ENCODE measurements around the gene GC. TPM values are rescaled to one million over a fixed set of nuclear protein-coding genes. Genes with fewer than 3 reads are reported as not detected.
"Not testable (repeated sequence)": the region's sequence is repeated elsewhere in the genome, so short reads cannot be mapped to it uniquely, and the experiment has no call there.

GC gene
- total and polyA plus RNA-seq, 2 donors = 1.5 TPM; not detected in 1

- H3K27ac ChIP-seq (ENCODE audit: low read depth); H3K36me3 ChIP-seq (ENCODE audit: insufficient read depth); H3K4me1 ChIP-seq (ENCODE audit: insufficient read depth); DNase-seq (ENCODE audit: extremely low spot score); H3K4me3 ChIP-seq (ENCODE audit: low read depth, low read length): not testable (repeated sequence)
- 88% methylated on average over 2 of the region's 2 CpGs for WGBS
Measured at GRCh38 chr4:71738782-71739181, 45.1 kb downstream of the GC start.

GRCh38 chr4:71732706-71733105 lies 51.2 kb downstream of the GC start:
- H3K36me3 ChIP-seq (ENCODE audit: insufficient read depth) = no peaks in the 10 kb centered on the region
- H3K27ac ChIP-seq (ENCODE audit: low read depth) = no peak overlapping the region
- H3K4me3 ChIP-seq (ENCODE audit: low read depth, low read length) = no peak overlapping the region
- no peak for DNase-seq (ENCODE audit: extremely low spot score)
- H3K4me1 ChIP-seq (ENCODE audit: insufficient read depth) = no peaks in the 10 kb centered on the region
- WGBS = 71% methylated on average over 2 of the region's 2 CpGs

GRCh38 chr4:71732066-71732465 lies 51.8 kb downstream of the GC start:
- no peak overlapping the region for H3K27ac ChIP-seq (ENCODE audit: low read depth)
- no peak overlapping the region for H3K4me3 ChIP-seq (ENCODE audit: low read depth, low read length)
- no peaks in the 10 kb centered on the region for H3K36me3 ChIP-seq (ENCODE audit: insufficient read depth)
- 90% methylated on average over 1 of the region's 1 CpG for WGBS
- DNase-seq (ENCODE audit: extremely low spot score) = no peak
- no peaks in the 10 kb centered on the region for H3K4me1 ChIP-seq (ENCODE audit: insufficient read depth)

DNA sequence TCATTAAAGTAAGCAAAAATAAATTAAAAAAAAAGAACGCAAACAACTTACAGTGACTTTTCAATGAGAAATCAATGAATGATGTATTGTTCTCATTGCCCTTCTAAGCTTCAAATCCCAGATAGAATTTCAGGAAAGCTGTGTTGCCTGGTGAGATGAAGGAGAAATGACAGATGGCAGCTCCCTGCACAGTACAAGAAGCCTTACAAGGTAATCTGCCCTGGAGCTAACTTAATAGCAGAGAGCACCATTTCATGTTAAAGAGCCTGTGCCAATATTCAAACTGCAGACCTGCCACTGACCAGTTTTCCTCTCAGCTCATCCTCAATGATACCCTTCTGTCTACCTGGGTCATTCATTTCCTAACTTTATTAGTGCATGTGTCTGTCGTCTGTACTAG lies 54.0 kb downstream of the GC start:
- no peak for DNase-seq (ENCODE audit: extremely low spot score)
- Histone ChIP-seq H3K27ac (ENCODE audit: low read depth) (no peak overlapping the region), H3K4me3 (ENCODE audit: low read depth, low read length) (no peak overlapping the region), H3K4me1 (ENCODE audit: insufficient read depth) (no peaks in the 10 kb centered on the region), H3K36me3 (ENCODE audit: insufficient read depth) (no peaks in the 10 kb centered on the region)
- 69% methylated on average over 2 of the region's 2 CpGs for WGBS

- no peaks in the 10 kb centered on the region for H3K36me3 ChIP-seq (ENCODE audit: insufficient read depth)
- no peak for DNase-seq (ENCODE audit: extremely low spot score)
- 30% methylated on average over 1 of the region's 1 CpG for WGBS
- no peak overlapping the region for H3K27ac ChIP-seq (ENCODE audit: low read depth)
- no peak overlapping the region for H3K4me3 ChIP-seq (ENCODE audit: low read depth, low read length)
- no peaks in the 10 kb centered on the region for H3K4me1 ChIP-seq (ENCODE audit: insufficient read depth)
Measured at GRCh38 chr4:71713611-71714203, 70.2 kb downstream of the GC start.

DNA sequence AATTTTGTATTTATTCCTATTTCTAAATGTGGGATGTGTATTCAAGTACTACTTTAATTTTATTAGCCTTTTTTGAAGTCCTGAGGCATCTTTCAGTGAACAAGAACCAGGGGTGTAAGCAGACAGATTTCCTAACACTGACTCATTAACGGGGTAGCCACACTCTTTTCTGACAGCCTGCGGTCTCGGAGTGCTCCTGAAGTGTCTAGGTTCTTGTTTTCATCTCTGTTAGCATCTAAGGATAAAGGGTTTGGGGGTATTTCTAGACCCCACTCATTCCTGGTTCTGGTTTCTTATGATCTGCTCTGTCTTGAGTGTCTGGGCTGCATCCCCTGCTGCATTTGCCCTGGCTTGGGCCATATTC lies 71.9 kb downstream of the GC start:
- WGBS = 89% methylated on average over 3 of the region's 3 CpGs
- Histone ChIP-seq H3K4me1 (ENCODE audit: insufficient read depth) (no peaks in the 10 kb centered on the region), H3K27ac (ENCODE audit: low read depth) (no peak overlapping the region), H3K36me3 (ENCODE audit: insufficient read depth) (no peaks in the 10 kb centered on the region), H3K4me3 (ENCODE audit: low read depth, low read length) (no peak overlapping the region)
- DNase-seq (ENCODE audit: extremely low spot score) = no peak

GRCh38 chr4:71711044-71711984 lies 72.6 kb downstream of the GC start:
- H3K36me3 ChIP-seq (ENCODE audit: insufficient read depth) = no peaks in the 10 kb centered on the region
- no peak overlapping the region for H3K4me3 ChIP-seq (ENCODE audit: low read depth, low read length)
- H3K4me1 ChIP-seq (ENCODE audit: insufficient read depth) = no peaks in the 10 kb centered on the region
- no peak for DNase-seq (ENCODE audit: extremely low spot score)
- 63% methylated on average over 2 of the region's 2 CpGs for WGBS
- no peak overlapping the region for H3K27ac ChIP-seq (ENCODE audit: low read depth)

GRCh38 chr4:71709961-71710360 lies 73.9 kb downstream of the GC start:
- Histone ChIP-seq H3K4me3 (ENCODE audit: low read depth, low read length) (no peak overlapping the region), H3K36me3 (ENCODE audit: insufficient read depth) (no peaks in the 10 kb centered on the region), H3K27ac (ENCODE audit: low read depth) (no peak overlapping the region), H3K4me1 (ENCODE audit: insufficient read depth) (no peaks in the 10 kb centered on the region)
- no peak for DNase-seq (ENCODE audit: extremely low spot score)
- WGBS = 24% methylated on average over 1 of the region's 1 CpG

- WGBS = 94% methylated on average over 2 of the region's 2 CpGs
- Histone ChIP-seq H3K27ac (ENCODE audit: low read depth) (no peak overlapping the region), H3K36me3 (ENCODE audit: insufficient read depth) (no peaks in the 10 kb centered on the region), H3K4me3 (ENCODE audit: low read depth, low read length) (no peak overlapping the region), H3K4me1 (ENCODE audit: insufficient read depth) (no peaks in the 10 kb centered on the region)
- DNase-seq (ENCODE audit: extremely low spot score) = no peak
Measured at GRCh38 chr4:71698141-71698540, 85.7 kb downstream of the GC start.

DNA sequence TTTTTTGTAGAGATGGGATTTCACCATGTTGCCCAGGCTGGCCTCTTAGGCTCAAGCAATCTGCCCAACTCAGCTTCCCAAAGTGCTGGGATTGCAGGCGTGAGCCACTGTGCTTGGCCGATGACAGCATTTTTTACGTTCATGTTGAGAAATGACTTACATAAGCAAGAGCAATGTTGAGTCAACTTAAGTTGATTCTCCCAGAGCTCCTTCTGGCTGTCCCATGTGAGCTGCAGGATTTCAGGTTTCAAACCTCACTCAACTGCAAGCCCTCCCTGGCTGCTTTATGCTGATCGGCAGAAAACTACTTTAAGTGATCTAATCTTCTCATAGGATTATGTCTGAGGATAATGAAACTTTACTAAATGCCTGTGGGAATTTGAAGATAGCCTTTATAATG lies 86.8 kb downstream of the GC start:
- 79% methylated on average over 4 of the region's 4 CpGs for WGBS
- H3K36me3 ChIP-seq (ENCODE audit: insufficient read depth) = no peaks in the 10 kb centered on the region
- no peaks in the 10 kb centered on the region for H3K4me1 ChIP-seq (ENCODE audit: insufficient read depth)
- no peak overlapping the region for H3K27ac ChIP-seq (ENCODE audit: low read depth)
- H3K4me3 ChIP-seq (ENCODE audit: low read depth, low read length) = no peak overlapping the region
- DNase-seq (ENCODE audit: extremely low spot score) = no peak

DNA sequence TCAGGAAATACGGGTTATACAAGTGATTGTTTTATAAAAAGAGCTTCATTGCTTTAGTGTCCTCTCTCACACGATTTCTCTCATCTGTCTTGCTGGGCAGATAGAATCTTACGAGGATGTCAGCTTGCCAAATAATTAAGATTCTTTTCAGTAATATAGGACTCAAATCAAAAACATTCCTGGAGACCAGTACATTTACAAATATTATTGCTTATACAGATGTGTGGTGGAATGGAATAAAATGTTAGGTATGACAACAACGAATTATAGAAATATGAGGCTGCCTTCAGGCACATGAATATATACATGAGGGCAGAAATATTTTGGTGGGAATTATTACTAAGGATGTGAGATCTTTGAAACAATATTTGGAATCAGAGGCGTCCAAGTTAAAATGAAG lies 88.9 kb downstream of the GC start:
- H3K4me1 ChIP-seq (ENCODE audit: insufficient read depth) = no peaks in the 10 kb centered on the region
- no peak overlapping the region for H3K4me3 ChIP-seq (ENCODE audit: low read depth, low read length)
- no peak overlapping the region for H3K27ac ChIP-seq (ENCODE audit: low read depth)
- WGBS = 46% methylated on average over 5 of the region's 5 CpGs
- DNase-seq (ENCODE audit: extremely low spot score) = no peak
- no peaks in the 10 kb centered on the region for H3K36me3 ChIP-seq (ENCODE audit: insufficient read depth)

- 83% methylated on average over 1 of the region's 1 CpG for WGBS
Measured at GRCh38 chr4:71692963-71693362, 90.9 kb downstream of the GC start.

GRCh38 chr4:71692198-71692597 lies 91.7 kb downstream of the GC start:
- Histone ChIP-seq H3K36me3 (ENCODE audit: insufficient read depth) (no peaks in the 10 kb centered on the region), H3K4me1 (ENCODE audit: insufficient read depth) (no peaks in the 10 kb centered on the region), H3K27ac (ENCODE audit: low read depth) (no peak overlapping the region), H3K4me3 (ENCODE audit: low read depth, low read length) (no peak overlapping the region)
- WGBS = 69% methylated on average over 2 of the region's 2 CpGs
- DNase-seq (ENCODE audit: extremely low spot score) = no peak

More at GRCh38 chr4:71692963-71693362, 90.9 kb downstream of the GC start:
- Histone ChIP-seq H3K4me1 (ENCODE audit: insufficient read depth) (no peaks in the 10 kb centered on the region), H3K27ac (ENCODE audit: low read depth) (no peak overlapping the region), H3K4me3 (ENCODE audit: low read depth, low read length) (no peak overlapping the region), H3K36me3 (ENCODE audit: insufficient read depth) (no peaks in the 10 kb centered on the region)
- no peak for DNase-seq (ENCODE audit: extremely low spot score)

Measured in urinary bladder (tissue), 4 donors.